IMR-90 (cell line): Measurements from ENCODE around the gene ZBTB48. TPM values are rescaled to one million over a fixed set of nuclear protein-coding genes. Genes with fewer than 3 reads are reported as not detected.

Source experiments
- ATAC-seq: fragments of 200-7000 bp; cut with Tn5 transposase; 2 replicates; pipeline ENCODE4 v1.9.1; 2020; ENCODE audit warnings: low read depth, mild to moderate bottlenecking, moderate library complexity
- BruUV-seq: library from RNA; stranded (reverse); fragments of 400-500 nt; replicated peaks from 2 replicates; lab custom pipeline; 2021; lab: Mats Ljungman, UMichigan
- CTCF ChIA-PET: fragments of 300-600 bp; formaldehyde crosslinking; extraction: SDS; loops from one replicate; lab custom pipeline; 2021; ENCODE audit warnings: antibody characterized with exemption; lab: Yijun Ruan, JAX
- POLR2A ChIA-PET: fragments of 300-600 bp; sonication (Branson Sonifier 250); formaldehyde crosslinking; loops from one replicate; lab custom pipeline; 2022; ENCODE audit warnings: antibody characterized with exemption; ENCODE audit not compliant: unreplicated experiment; lab: Charles Lee
- DNase-seq: peaks from one replicate; pipeline ENCODE4 v3.0.0; 2013
- H2AFZ ChIP-seq: replicated peaks from 2 replicates; pipeline ENCODE3; 2013; ENCODE audit warnings: low read length, mild to moderate bottlenecking; ENCODE audit not compliant: poor library complexity
- H2AK5ac ChIP-seq: 2 replicates; pipeline ENCODE4 v1.6.1; 2013; ENCODE audit warnings: low read depth, low read length, inconsistent platforms
- H2AK9ac ChIP-seq: replicated peaks from 2 replicates; pipeline ENCODE3; 2013; ENCODE audit warnings: mild to moderate bottlenecking, low read depth, low read length, moderate library complexity; ENCODE audit not compliant: poor library complexity
- H2BK120ac ChIP-seq: 2 replicates; pipeline ENCODE4 v1.6.1; 2013; ENCODE audit warnings: low read depth, low read length, inconsistent platforms
- H2BK15ac ChIP-seq: 3 replicates; pipeline ENCODE4 v1.6.1; 2013; ENCODE audit warnings: low read depth, low read length, inconsistent platforms
- H2BK20ac ChIP-seq: 2 replicates; pipeline ENCODE4 v1.6.1; 2013; ENCODE audit warnings: low read depth, mild to moderate bottlenecking, inconsistent platforms, low read length, moderate library complexity
- H2BK5ac ChIP-seq: 2 replicates; pipeline ENCODE4 v1.6.1; 2013; ENCODE audit warnings: mild to moderate bottlenecking, low read depth, low read length, inconsistent platforms; ENCODE audit not compliant: poor library complexity, severe bottlenecking
- H3K14ac ChIP-seq: replicated peaks from 2 replicates; pipeline ENCODE4 v1.6.1; 2013; ENCODE audit warnings: low read depth, low read length, inconsistent platforms
- H3K18ac ChIP-seq: 2 replicates; pipeline ENCODE4 v1.6.1; 2013; ENCODE audit warnings: low read depth, low read length, control low read depth
- H3K23ac ChIP-seq: 2 replicates; pipeline ENCODE4 v1.6.1; 2013; ENCODE audit warnings: low read depth, low read length, inconsistent platforms
- H3K27ac ChIP-seq: 2 replicates; pipeline ENCODE4 v1.5.1; 2013; ENCODE audit warnings: mild to moderate bottlenecking, control low read depth, low read length; ENCODE audit not compliant: insufficient read depth
- H3K27me3 ChIP-seq: 2 replicates; pipeline ENCODE4 v1.6.1; 2013; ENCODE audit warnings: low read length; ENCODE audit not compliant: control insufficient read depth, insufficient read depth
- H3K36me3 ChIP-seq: 2 replicates; pipeline ENCODE4 v1.6.1; 2013; ENCODE audit warnings: low read length, mixed read lengths; ENCODE audit not compliant: control insufficient read depth, insufficient read depth
- H3K4ac ChIP-seq: 2 replicates; pipeline ENCODE4 v1.6.1; 2013; ENCODE audit warnings: low read depth, low read length, inconsistent platforms
- H3K4me1 ChIP-seq: 2 replicates; pipeline ENCODE4 v1.6.1; 2013; ENCODE audit warnings: low read length, mixed read lengths; ENCODE audit not compliant: control insufficient read depth, insufficient read depth
- H3K4me2 ChIP-seq: 2 replicates; pipeline ENCODE4 v1.6.1; 2013; ENCODE audit warnings: low read depth, mild to moderate bottlenecking, control low read depth, low read length, moderate library complexity
- H3K4me3 ChIP-seq: 2 replicates; pipeline ENCODE4 v1.5.1; 2013; ENCODE audit warnings: low read depth, mild to moderate bottlenecking, control low read depth, low read length, moderate library complexity; ENCODE audit not compliant: insufficient read depth
- H3K56ac ChIP-seq: 2 replicates; pipeline ENCODE4 v1.6.1; 2013; ENCODE audit warnings: low read length, inconsistent platforms; ENCODE audit not compliant: insufficient read depth; ENCODE audit errors: extremely low read depth
- H3K79me1 ChIP-seq, 2 experiments: 2 replicates each; pipeline ENCODE4 v1.6.1; 2013; ENCODE audit warnings: low read length in 2 of 2, inconsistent platforms in 1 of 2, low read depth in 1 of 2
- H3K9ac ChIP-seq: 2 replicates; pipeline ENCODE4 v1.6.1; 2013; ENCODE audit warnings: low read depth, low read length, control low read depth
- H3K9me1 ChIP-seq: 2 replicates; pipeline ENCODE4 v1.6.1; 2013; ENCODE audit warnings: low read length, inconsistent platforms; ENCODE audit not compliant: insufficient read depth
- H3K9me3 ChIP-seq: 2 replicates; pipeline ENCODE4 v1.6.1; 2013; ENCODE audit warnings: low read length; ENCODE audit not compliant: control insufficient read depth, insufficient read depth
- H4K20me1 ChIP-seq: 2 replicates; pipeline ENCODE4 v1.6.1; 2013; ENCODE audit warnings: low read length, inconsistent platforms; ENCODE audit not compliant: insufficient read depth
- H4K5ac ChIP-seq: 2 replicates; pipeline ENCODE4 v1.6.1; 2013; ENCODE audit warnings: mild to moderate bottlenecking, low read depth, low read length, control low read depth
- H4K8ac ChIP-seq, 2 experiments: 2 replicates each; pipeline ENCODE4 v1.6.1; 2013; ENCODE audit warnings: low read depth in 2 of 2, low read length in 2 of 2, control low read depth in 1 of 2, inconsistent platforms in 1 of 2
- H4K91ac ChIP-seq: 2 replicates; pipeline ENCODE4 v1.6.1; 2013; ENCODE audit warnings: low read depth, low read length, inconsistent platforms; ENCODE audit not compliant: insufficient read depth
- CTCF ChIP-seq: conservative IDR thresholded peaks from 2 replicates; pipeline ENCODE4 v1.5.1; 2012; ENCODE audit warnings: mild to moderate bottlenecking, low read depth, low read length, improper control_type of control experiment
- MAFK ChIP-seq: IDR thresholded peaks from 2 replicates; pipeline ENCODE4 v1.6.1; 2012; ENCODE audit warnings: low read depth, low read length, improper control_type of control experiment
- WGBS, 2 experiments: methylation state at CpG; one replicate each; pipeline versions ENCODE4 v1.1.5 to v1.1.7; 2013; ENCODE audit warnings: missing lambda C conversion rate in 2 of 2; ENCODE audit not compliant: insufficient read length in 1 of 2; ENCODE audit errors: extremely low coverage in 2 of 2; 5-methylcytosine and 5-hydroxymethylcytosine counted together
- dilution Hi-C: fragments of 300-500 bp; cut with HindIII; formaldehyde crosslinking; loops from one replicate; pipeline ENCODE4 v1.14.3; 2018; ENCODE audit warnings: low sequenced_read_pairs; ENCODE audit not compliant: unreplicated experiment
- in situ Hi-C: fragments of 300-500 bp; cut with MboI; formaldehyde crosslinking; loops from 3 replicates; pipeline ENCODE4 v1.14.3; 2019; ENCODE audit warnings: low sequenced_read_pairs, inconsistent platforms, mixed read lengths
- intact Hi-C: fragments of 100-400 bp; cut with micrococcal nuclease; formaldehyde crosslinking; loops from 2 replicates; pipeline ENCODE4 v1.10.0; 2022
- polyA plus RNA-seq, 3 experiments: library from polyadenylated mRNA; depleted of rRNA; stranded (reverse); fragments of >200 nt; gene quantifications; 2 replicates each; pipeline ENCODE4 v1.2.3, GENCODE V29; 2012; ENCODE audit warnings: low replicate concordance in 1 of 3
- total RNA-seq: library from RNA; depleted of rRNA; stranded (reverse); fragments of >200 nt; gene quantifications from 2 replicates; pipeline ENCODE4 v1.2.3, GENCODE V29; 2012

Gene ZBTB48
- total and polyA plus RNA-seq, 2 of the 4 experiments (the other 2 are of a cell fraction), result 9.3 to 17.5 TPM

GRCh38 chr1:6547301-6547700 lies 32.5 kb upstream of the ZBTB48 start:
- Histone ChIP-seq H2AFZ (no peak overlapping the region), H2BK20ac (no peak overlapping the region), H3K79me1 (peaks cover 22 to 30% of the 10 kb centered on the region in 2 experiments), H4K5ac (no peak overlapping the region), H3K23ac (no peak overlapping the region), H3K4me2 (no peak overlapping the region), H3K27ac (no peak overlapping the region), H2AK5ac (no peak overlapping the region), H2BK15ac (no peak overlapping the region), H3K14ac (no peak overlapping the region), H4K20me1 (0 out of 2 replicates have a peak, but pooled peaks cover 5% of the 10 kb centered on the region), H3K27me3 (no peaks in the 10 kb centered on the region), H2BK5ac (no peak overlapping the region), H3K9ac (no peak overlapping the region), H3K36me3 (peaks cover 42% of the 10 kb centered on the region), H4K91ac (no peak overlapping the region), H3K18ac (no peak overlapping the region), H3K4me3 (no peak overlapping the region), H4K8ac (no peak overlapping the region), H3K56ac (no peak overlapping the region), H3K4me1 (peaks cover 2% of the 10 kb centered on the region), H2AK9ac (no peak overlapping the region), H3K4ac (no peak overlapping the region), H3K9me1 (peaks cover 5% of the 10 kb centered on the region; the same call in 1 of the 2 replicates), H3K9me3 (no peaks in the 10 kb centered on the region), H2BK120ac (no peak overlapping the region)
- in situ Hi-C loops (no loop called here), intact Hi-C loops (no loop called here), dilution Hi-C loops (no loop called here)
- ChIA-PET POLR2A (no interaction called here), CTCF (no interaction called here)
- BruUV-seq, result no TSS peak
- 0 out of 2 replicates have a peak, but pooled peaks have one; percentile 17 for TF ChIP-seq CTCF
- TF ChIP-seq MAFK, result no peak
- ATAC-seq, result no peak
- peak; percentile 32 for DNase-seq
- 83% methylated on average over 1 of the region's 4 CpGs; no CpG with 5 or more reads in 1 of the 2 experiments for WGBS, 2 experiments
